Right lobe of liver (tissue), 4 donors: ENCODE data around the gene UBB.

ENCODE experiments used
- POLR2A ChIP-seq: fragments of 450-650 bp; IDR thresholded peaks from one replicate; pipeline ENCODE4 v1.6.1; 2017; ENCODE audit warnings: antibody characterized with exemption, mild to moderate bottlenecking
- TF ChIP-seq, protein P1 (sequence below), 4 donors: fragments of 200-600 bp in 3 of 4; fragments of 450-650 bp in 1 of 4; IDR thresholded peaks; one replicate each; pipeline versions ENCODE4 v1.5.1 to v1.8.0; 2016 to 2022; ENCODE audit warnings: antibody characterized with exemption in 4 of 4, mild to moderate bottlenecking in 2 of 4
- donor health status: DM: no; HTN: no; CAD: no.
- donor health status: DM: no; HTN: no; CAD: no.
- donor health status: DM: no; HTN: yes; CAD: no.

DNA sequence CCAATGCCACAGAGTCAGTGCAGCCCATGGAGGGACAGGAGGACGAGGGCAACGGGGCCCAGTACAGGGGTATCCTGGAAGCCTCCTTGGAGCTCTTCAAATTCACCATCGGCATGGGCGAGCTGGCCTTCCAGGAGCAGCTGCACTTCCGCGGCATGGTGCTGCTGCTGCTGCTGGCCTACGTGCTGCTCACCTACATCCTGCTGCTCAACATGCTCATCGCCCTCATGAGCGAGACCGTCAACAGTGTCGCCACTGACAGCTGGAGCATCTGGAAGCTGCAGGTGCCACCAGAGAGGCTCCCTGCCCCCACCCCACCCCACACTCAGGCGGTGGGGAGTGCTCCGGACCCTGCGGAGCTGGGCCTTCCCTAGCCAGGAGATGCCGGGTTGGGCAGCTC lies 51.1 kb downstream of the UBB start:
- TF ChIP-seq, protein P1, sequence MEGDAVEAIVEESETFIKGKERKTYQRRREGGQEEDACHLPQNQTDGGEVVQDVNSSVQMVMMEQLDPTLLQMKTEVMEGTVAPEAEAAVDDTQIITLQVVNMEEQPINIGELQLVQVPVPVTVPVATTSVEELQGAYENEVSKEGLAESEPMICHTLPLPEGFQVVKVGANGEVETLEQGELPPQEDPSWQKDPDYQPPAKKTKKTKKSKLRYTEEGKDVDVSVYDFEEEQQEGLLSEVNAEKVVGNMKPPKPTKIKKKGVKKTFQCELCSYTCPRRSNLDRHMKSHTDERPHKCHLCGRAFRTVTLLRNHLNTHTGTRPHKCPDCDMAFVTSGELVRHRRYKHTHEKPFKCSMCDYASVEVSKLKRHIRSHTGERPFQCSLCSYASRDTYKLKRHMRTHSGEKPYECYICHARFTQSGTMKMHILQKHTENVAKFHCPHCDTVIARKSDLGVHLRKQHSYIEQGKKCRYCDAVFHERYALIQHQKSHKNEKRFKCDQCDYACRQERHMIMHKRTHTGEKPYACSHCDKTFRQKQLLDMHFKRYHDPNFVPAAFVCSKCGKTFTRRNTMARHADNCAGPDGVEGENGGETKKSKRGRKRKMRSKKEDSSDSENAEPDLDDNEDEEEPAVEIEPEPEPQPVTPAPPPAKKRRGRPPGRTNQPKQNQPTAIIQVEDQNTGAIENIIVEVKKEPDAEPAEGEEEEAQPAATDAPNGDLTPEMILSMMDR (IDR thresholded peaks at IDR 0.05), result no peak
- TF ChIP-seq POLR2A, result no peak
